Measurements from ENCODE around the gene SPRY1.

DNA sequence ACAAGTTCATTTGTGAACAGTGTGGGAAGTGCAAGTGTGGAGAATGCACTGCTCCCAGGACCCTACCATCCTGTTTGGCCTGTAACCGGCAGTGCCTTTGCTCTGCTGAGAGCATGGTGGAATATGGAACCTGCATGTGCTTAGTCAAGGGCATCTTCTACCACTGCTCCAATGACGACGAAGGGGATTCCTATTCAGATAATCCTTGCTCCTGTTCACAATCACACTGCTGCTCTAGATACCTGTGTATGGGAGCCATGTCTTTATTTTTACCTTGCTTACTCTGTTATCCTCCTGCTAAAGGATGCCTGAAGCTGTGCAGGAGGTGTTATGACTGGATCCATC is 5.5 kb downstream of the SPRY1 start:
- TF ChIP-seq EP300 (IDR thresholded peaks at IDR 0.05; ENCODE audit: low read depth), result no peak
- TF ChIP-seq, protein P1, sequence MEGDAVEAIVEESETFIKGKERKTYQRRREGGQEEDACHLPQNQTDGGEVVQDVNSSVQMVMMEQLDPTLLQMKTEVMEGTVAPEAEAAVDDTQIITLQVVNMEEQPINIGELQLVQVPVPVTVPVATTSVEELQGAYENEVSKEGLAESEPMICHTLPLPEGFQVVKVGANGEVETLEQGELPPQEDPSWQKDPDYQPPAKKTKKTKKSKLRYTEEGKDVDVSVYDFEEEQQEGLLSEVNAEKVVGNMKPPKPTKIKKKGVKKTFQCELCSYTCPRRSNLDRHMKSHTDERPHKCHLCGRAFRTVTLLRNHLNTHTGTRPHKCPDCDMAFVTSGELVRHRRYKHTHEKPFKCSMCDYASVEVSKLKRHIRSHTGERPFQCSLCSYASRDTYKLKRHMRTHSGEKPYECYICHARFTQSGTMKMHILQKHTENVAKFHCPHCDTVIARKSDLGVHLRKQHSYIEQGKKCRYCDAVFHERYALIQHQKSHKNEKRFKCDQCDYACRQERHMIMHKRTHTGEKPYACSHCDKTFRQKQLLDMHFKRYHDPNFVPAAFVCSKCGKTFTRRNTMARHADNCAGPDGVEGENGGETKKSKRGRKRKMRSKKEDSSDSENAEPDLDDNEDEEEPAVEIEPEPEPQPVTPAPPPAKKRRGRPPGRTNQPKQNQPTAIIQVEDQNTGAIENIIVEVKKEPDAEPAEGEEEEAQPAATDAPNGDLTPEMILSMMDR (IDR thresholded peaks at IDR 0.05), result no peak
- TF ChIP-seq POLR2A (IDR thresholded peaks at IDR 0.05), result no peak
